GM21390 (cell line): ENCODE measurements around the gene ZNF385A.

Experiments
- ATAC-seq: cut with Tn5 transposase; IDR thresholded peaks from one replicate; pipeline ENCODE4 v1.9.1; 2021; ENCODE audit not compliant: unreplicated experiment

The ZNF385A gene

GRCh38 chr12:54416687-54417603 is 32.4 kb upstream of the ZNF385A start:
- no peak for ATAC-seq

DNA sequence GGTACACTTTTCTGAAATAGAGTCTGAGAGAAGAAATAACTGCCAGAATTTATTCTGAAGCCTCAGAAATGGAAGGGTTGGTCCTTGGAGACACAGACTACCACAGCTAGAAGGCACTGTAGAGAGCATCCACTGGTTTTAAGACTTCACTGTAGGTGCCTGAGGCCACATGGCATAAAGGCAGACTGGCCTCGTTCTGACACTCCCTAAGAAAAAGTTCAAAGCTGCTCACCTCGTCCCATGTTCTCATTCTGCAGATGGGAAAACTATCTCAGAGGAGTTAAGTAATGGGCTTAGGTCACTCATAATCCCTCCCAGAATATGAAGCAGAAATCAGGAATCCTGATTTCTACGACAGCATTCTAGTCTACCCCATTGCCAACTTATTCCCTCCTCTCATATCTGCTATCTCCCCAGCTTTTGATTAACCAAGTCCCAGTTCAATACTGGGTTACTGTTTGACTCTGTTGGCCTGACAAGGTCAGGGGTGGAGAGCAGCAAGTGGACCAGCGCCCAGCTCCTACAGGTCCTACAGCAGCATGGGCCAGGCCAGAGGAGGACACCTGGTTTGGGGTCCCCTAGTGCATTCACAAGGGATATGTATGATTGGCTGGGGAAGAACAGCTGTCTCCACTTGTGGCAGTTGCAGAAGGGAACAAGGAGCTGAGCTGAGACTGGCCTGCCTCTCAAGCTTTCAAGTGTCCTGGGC is 30.8 kb upstream of the ZNF385A start:
- ATAC-seq, result no peak

- ATAC-seq, result no peak
These were observed 29.0 kb upstream of the ZNF385A start for GRCh38 chr12:54413284-54414190.

GRCh38 chr12:54412786-54413185 is 28.3 kb upstream of the ZNF385A start:
- no peak for ATAC-seq

DNA sequence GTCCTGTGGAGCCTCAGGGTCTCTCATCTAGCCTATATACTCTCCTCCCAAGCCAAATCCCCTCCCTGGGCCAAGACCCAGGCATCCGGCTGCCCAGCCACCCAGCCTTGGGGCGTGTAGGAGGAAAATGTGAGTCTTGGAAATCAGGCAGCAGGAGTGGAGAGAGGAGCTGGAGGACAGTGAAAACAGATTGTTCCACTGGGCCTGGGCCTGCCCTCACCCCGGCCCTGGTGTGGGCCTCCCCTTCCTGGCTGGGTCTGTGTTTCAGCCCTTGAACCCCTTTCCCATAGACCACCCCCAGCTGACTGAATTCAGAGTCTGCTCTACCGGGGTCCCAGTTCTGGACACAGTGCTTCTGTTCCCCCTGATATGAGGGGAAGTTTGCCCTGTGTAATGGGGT is 27.8 kb upstream of the ZNF385A start:
- ATAC-seq, result no peak

DNA sequence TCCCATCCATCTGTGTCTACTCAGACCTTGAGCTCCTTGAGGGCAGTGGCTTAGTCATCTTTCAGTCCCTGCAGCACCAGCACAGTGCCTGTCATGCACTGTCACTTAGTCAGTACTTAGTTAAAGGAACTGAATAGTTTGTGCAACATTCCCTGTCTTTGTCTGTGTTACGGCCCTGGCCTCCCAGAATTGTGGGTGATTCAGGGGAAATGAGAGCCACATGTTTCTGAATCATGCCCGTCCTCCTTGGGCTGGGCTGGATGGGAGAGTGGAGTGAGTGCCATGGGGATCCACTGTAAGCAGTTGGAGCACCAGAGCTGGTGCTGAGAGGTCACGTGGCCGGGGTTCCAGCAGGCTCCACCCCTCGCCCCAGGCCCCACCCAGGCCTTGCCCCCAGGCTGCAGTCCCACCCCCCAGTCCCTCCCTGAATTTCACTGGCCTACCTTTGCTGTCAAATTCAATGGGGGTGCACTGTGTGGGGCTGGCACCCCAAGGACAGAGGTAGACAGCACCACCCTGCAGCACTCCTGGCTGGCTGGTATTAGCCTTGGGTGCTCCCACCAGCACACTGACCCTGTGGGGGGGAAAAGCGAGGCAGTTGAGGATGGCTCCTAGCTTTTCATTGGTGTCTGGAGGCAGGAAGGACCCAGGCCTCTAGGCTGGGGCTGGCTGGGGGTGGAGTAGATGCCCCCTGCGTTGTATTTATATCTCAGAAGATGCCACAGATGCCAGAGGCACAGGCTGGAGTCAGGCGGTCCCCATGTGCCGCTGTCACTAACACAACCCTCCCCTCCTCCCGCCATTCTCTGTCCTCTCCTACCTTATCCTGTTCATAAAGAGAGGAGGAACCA is 27.1 kb upstream of the ZNF385A start:
- no peak for ATAC-seq

DNA sequence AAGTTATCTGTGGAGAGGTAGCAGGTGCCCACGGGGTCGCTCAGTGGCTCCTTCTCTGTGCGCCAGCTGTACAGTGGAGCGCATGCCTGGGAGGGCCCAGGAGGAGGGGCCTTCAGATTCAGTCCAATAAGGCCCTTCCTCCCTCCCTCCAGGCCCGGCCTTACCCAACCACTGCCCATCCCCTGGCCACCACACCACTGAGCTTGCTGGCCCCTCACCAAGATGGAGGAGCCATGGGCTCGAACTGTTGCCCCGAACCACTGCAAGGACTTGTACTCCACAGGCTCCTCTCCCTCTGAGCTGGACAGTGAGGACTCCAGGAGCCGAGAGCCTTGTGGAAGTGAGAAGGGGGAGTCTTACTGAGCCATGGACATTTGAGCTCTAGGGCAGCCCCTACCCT is 24.7 kb upstream of the ZNF385A start:
- ATAC-seq, result no peak

- no peak for ATAC-seq
These were observed 22.8 kb upstream of the ZNF385A start for GRCh38 chr12:54407183-54407905.

DNA sequence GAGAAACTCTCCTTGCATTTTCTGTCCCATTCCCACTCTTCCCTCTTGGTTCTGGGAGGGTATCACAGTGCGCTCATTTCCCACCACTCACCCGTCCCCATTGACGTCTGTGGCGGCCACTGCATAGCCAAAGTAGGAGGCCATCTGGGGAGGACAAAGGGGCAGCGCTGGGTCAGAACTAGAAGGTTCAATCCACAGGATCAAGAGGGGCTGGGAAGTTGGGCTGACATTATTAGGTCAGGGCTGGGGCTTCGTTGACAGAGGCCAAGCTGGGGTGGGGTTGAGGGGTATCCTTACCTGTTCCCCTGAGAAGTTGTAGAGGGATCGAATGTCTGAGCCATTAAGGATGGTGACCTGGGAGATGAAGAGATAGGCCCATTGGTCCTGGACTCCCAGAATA is 21.0 kb upstream of the ZNF385A start:
- ATAC-seq, result no peak

- no peak for ATAC-seq
These were observed 20.6 kb upstream of the ZNF385A start for GRCh38 chr12:54405106-54405505.

GRCh38 chr12:54404061-54405004 is 19.8 kb upstream of the ZNF385A start:
- ATAC-seq, result no peak

DNA sequence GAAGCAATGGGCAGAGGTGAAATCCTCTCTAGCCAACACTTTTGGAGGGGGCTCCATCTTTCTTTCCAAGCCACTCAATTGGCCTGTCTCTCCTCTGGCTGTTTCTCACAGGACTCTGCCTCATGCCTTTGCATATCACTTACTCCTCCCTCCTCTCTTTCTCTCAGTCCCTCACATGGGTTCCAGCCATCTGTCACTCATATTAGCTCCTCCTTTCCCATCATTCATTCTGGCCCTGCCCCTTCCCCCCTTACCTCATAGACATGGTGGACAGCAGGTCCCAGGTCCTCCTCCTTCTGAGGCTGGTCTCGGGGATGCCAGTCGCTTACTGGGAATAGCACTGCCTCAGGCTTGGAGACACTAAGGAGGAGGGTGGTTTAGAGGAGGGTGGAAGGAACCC is 16.6 kb upstream of the ZNF385A start:
- ATAC-seq, result no peak

- peak; percentile 89 for ATAC-seq
These were observed 14.7 kb upstream of the ZNF385A start for GRCh38 chr12:54398995-54399793.

- ATAC-seq, result no peak
These were observed 13.7 kb upstream of the ZNF385A start for GRCh38 chr12:54398218-54398617.

DNA sequence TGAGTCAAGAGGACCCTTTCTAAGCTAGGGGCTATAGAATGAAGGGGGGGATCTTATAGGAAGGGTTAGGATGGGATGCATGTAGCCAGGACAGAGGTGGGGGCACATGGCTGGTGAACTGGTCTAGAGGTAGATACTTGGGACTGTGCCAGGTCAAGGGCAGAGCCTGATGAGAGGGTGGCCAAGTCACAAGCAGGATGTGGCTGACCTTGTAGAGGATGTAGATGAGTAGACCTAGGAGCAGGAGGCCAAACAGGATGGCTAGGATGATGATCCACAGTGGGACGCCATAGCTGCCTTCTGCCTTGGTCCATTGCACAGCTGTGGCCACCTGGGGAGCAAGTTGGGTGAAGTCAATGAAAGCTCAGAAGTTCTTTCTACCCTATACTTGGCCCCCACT is 12.6 kb upstream of the ZNF385A start:
- ATAC-seq, result no peak

DNA sequence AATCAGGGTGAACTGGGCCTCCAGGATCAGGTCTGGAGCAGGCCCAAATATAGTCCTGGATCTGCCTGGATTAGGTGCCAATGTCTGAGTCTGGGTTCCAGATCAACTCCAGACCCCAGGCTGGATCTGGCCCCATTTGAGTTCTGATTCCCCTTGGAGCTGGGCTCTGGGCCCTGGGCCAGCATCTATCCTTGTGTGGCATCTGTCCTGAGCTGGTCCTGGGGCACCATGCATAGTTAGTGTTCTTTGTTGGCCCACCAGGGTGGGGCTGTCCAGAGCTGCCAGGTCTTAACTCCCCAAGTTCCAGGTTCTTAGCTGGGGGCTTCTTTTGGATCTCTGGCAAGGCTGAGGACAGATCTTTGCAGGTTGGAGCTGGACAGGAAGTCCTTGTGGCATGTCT is 11.0 kb upstream of the ZNF385A start:
- ATAC-seq, result no peak

GRCh38 chr12:54394986-54395385 is 10.5 kb upstream of the ZNF385A start:
- ATAC-seq, result no peak

DNA sequence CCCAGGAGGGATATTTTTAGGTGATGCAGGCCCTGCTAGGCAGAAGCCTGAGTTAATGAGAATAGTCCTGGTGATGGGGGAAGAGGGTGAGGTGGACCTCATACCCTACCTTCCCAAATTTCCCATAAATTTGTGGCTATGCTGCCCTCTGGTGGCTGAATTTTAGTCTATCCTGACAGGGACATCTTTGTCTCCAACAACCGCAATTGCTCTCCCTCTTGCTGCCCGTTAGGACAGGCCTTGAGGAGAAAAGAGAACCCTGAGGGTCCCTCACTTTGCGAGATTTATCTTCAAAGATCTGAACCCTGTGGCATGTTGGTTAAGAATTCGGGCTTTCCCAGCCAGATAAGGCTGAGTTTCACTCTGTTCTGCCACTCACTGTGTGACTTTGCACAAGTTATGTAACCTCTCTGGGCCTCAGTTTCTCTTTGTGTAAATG is 9.8 kb upstream of the ZNF385A start:
- ATAC-seq, result no peak
